ENCODE measurements around the gene IRX2.

The IRX2 gene

DNA sequence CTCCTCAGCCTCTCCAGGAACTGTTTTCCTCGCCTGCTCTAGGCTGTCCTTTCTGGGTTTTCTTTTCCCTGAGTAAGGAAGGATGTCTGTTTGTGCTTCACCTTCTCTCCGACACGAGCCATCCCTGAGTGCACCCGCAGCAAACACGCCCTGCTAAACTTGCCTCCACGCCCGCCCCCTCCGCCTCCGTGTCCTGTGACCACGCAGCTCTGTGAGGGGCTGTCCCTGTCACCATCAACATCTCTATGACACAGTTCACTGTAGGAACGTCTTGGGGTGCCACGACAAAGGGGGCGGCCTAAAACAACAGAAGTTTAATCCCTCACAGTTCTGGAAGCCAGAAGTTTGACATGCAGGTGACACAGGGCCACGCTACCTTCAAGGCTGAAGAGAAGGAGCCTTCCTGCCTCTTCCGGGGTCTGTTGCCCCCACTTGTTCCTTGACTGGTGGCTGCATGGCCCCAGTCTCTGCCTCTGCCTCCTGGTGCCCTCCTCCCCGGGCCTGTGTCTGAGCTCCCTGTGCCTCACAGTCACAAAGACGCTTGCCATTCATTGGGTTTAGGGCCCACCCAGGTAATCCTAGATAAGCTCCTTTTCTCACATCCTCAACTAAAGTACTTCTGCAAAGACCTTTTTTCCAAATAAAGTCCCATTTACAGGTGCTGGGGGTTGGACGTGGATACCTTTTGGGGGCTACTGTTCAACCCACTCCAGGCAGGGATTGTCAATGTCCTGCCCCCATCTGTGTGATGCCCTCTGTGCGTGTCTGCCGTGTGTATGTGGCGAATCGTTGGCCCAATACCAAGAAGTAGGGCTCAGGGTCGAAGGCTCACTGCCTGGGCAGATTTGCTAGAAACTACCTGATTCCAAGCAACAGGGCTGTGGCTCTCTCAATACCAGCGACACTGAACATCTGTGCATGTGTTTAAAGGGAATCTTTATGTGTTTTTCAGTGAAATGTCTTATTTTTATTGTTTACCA lies 39.7 kb downstream of the IRX2 start:
- DNase-seq, result no peak

GRCh38 chr5:2710910-2711309 lies 40.6 kb downstream of the IRX2 start:
- no peak for DNase-seq

GRCh38 chr5:2709976-2710689 lies 41.3 kb downstream of the IRX2 start:
- no peak for DNase-seq

DNA sequence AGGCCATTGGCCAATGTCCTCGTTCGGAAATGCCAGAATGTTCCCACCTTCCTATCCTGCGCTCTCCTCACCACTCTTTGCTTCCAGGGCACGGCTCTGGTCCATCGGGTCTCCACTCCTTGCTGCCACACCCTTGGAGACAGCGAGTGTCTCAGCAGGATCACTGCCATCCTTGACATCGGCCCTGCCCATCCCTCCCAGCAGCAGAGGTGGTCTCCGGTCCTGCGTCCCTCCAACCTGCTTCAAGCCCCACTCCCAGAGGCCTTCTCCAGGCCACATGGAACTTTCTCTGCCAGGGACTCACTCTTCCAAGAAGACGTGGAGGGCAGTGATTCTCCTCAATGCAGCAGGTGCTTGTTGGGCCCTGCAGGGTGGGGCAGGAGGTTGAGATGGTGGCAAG lies 42.7 kb downstream of the IRX2 start:
- no peak for DNase-seq

DNA sequence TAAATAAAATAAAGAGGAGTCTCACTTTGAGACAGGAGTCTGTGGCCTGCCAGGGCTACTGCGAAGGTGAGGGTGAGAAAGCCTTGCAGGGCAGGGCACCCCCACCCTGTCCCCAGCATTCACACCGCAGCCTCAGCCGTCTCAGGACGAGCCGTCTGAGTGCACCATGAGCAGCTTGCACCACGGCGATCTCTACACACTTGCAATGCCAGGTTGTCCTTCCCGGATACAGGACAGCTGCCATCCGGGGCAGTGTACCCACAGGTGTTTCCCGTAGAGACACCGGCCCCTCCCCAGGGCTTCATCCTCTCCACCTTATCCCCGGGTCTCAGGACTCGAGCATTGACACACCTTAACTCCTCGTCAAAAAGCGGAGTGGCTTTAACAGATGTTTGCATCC lies 43.3 kb downstream of the IRX2 start:
- no peak for DNase-seq

- DNase-seq, result no peak
Observed at GRCh38 chr5:2705861-2706260, 45.6 kb downstream of the IRX2 start.

- DNase-seq, result no peak
Observed at GRCh38 chr5:2704806-2705645, 46.5 kb downstream of the IRX2 start.

DNA sequence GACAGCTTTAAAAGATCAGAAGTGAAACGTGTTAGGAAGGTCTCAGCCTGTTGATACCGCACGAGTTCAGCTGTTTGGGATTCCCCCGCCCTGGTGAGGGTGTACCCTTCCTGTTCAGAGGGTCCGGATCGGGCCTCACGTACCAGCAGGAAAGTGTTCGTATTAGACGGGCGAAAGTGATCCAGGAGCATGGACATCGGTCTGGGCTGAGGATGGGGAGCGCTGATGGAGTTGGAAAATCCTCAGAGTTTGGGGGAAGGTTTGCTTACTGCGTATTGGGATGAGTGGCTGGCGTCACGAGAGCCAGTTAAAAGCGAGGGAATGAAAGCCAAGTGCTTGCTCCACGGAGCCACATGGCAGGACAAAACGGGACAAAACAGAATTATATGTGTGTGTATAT lies 47.4 kb downstream of the IRX2 start:
- DNase-seq, result no peak

- DNase-seq, result no peak
Observed at GRCh38 chr5:2703615-2704014, 47.9 kb downstream of the IRX2 start.

GRCh38 chr5:2703041-2703440 lies 48.4 kb downstream of the IRX2 start:
- DNase-seq, result no peak

- no peak for DNase-seq
Observed at GRCh38 chr5:2702096-2702879, 49.2 kb downstream of the IRX2 start.

DNA sequence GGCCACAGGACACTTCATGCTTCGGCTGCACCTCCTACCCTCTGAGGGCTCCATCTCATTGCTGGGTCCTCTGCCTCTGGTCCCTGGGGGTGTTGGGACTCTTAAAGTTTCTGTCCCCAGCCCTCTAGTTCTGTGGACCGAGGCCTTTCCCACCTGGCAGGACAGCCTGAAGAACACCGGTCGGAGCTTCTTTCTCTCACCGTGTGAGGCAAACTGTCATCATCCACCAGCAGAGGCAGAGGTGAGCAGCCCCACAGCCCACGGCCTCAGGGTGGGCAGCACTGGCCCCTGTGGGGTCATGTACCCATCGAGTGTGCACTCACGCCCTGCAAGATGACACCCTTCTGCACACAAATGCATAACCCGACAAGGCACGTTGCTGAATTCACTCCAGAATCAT lies 49.9 kb downstream of the IRX2 start:
- DNase-seq, result no peak

- no peak for DNase-seq
Observed at GRCh38 chr5:2700876-2701275, 50.6 kb downstream of the IRX2 start.

DNA sequence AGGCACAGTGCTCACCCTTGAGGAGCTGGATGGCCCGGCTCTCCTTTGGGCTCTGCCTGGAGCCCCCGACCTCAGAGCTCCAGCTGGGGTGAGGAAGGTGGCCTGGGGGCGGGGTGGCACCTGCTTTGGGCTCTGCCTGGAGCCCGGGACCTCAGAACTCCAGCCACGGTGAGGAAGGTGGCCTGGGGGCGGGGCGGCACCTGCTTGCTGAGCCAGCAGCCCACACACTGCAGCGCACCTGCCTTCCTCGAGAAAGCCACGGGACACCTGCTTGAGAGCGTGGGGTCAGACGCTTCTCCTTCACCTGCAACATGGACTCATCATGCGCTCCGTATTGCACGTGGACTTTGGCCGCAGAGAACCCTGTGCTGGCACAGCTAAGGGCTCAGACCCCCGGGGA lies 51.8 kb downstream of the IRX2 start:
- DNase-seq, result no peak

GRCh38 chr5:2699231-2699630 lies 52.2 kb downstream of the IRX2 start:
- no peak for DNase-seq

- no peak for DNase-seq
Observed at GRCh38 chr5:2698581-2698980, 52.9 kb downstream of the IRX2 start.

- no peak for DNase-seq
Observed at GRCh38 chr5:2697446-2698200, 53.9 kb downstream of the IRX2 start.

DNA sequence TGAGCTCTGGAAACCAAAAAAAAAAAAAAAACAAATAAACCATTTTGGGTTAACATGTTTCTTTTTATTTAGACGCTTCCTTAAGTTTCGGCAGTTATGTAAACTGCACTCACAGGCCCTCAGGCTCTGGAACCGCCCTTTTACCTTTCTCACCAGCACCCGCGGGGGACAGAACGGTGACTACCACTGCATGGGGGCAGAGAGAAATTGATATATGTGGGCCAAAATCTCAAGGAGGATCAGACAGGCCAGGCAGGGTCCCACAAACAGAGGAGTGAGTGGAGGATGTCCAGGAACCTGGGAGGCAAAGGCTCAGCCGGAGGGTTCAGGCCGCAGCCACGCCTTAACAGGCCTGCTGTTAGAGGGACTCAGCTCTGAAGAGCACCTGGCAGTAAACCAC lies 54.4 kb downstream of the IRX2 start:
- DNase-seq, result no peak

Data from activated CD4-positive, alpha-beta T cell treated with anti-CD3 and anti-CD28 coated beads for 48 hours (primary cell).